Measurements from ENCODE around the gene MB. TPM values are rescaled to one million over a fixed set of nuclear protein-coding genes. Genes with fewer than 3 reads are reported as not detected.

MB gene
- total and polyA plus RNA-seq, 4 donors = 0.13 to 0.25 TPM; not detected in 2

DNA sequence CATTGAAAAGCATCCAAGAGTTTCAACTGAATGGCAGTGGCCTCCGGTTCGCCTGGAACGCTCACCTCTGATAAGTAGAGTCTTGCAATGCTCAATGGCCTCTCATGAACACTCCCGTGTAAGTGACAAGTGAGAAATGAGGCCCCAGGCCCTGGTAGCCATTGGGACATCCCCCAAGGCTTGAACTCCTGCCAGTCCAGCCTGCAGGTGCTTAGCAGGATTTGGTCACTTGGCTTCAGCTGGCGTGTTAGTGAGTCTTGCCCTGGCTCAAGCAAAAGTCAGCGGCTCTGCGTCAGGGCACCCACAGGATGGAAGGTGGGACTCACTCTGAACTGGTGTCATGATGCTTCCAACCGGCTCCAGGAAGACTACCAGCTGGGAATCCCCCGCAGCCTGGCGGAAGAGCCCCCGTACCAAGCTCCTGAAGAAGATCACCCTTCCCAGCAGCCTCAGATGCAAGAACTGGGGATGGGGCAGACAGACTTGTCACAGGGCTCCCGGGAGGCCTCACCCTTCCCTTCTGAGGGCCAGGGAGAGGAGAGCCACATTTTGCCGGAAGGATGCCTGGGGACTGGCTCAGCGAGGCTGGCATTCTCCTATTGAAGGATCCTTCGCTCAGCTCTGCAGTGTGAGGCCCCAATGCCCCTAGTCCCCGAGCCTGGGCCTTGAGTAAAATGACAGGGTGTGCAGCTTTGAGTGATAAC lies 19.3 kb downstream of the MB start (continued):
- no peak for TF ChIP-seq FOXA1 (IDR thresholded peaks at IDR 0.05)
- TF ChIP-seq FOXA2 (IDR thresholded peaks at IDR 0.05) = no peak

DNA sequence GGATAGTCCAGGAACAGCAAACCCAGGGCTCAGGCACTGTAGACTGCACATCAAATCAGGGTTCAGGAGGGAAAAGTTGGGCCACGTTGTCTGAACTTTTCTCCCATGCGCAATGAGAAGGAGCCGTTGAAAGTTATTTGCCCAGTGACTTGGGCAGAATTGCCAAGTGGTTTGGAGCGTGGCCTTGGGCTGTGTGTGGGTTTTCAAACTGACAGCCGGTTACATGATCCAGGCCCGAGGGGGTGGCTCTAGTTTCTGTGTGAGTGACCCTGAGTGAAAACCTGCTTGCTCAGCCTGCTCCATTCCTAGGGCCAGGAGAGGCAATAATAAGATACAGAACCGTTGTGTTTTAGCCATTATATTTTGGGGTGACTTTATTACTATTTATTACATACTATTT lies 20.3 kb downstream of the MB start:
- Histone ChIP-seq H3K9me3 (ENCODE audit: control insufficient read depth in 4 of 4, low read length in 3 of 4) (no peaks in the 10 kb centered on the region), H3K27me3 (ENCODE audit: control insufficient read depth in 4 of 4, insufficient read depth in 4 of 4, low read length in 3 of 4) (no peaks in the 10 kb centered on the region), H3K9ac (ENCODE audit: low read depth in 1 of 2, low read length in 2 of 2) (no peak overlapping the region), H3K36me3 (ENCODE audit: control insufficient read depth in 4 of 4, insufficient read depth in 3 of 4, low read depth in 1 of 4, low read length in 3 of 4) (no peaks in the 10 kb centered on the region), H3K4me1 (ENCODE audit: control insufficient read depth in 4 of 4, insufficient read depth in 4 of 4, low read length in 3 of 4) (no peaks in the 10 kb centered on the region), H3K4me3 (ENCODE audit: low read depth in 1 of 3, low read length in 3 of 3) (no peak overlapping the region), H3K27ac (ENCODE audit: low read depth in 1 of 2, low read length in 2 of 2) (no peak overlapping the region)
- no peak for DNase-seq (ENCODE audit: low spot score)
- TF ChIP-seq RXRA (IDR thresholded peaks at IDR 0.05) (no peak), NR2F2 (IDR thresholded peaks at IDR 0.05) (no peak), HNF4G (IDR thresholded peaks at IDR 0.05) (no peak), EGR1 (IDR thresholded peaks at IDR 0.05; ENCODE audit: low read depth in 2 of 2) (no peak), GABPA (IDR thresholded peaks at IDR 0.05 in 1 of 2, conservative IDR thresholded peaks at IDR 0.05 in 1 of 2) (no peak), FOXA1 (IDR thresholded peaks at IDR 0.05) (no peak), RAD21 (IDR thresholded peaks at IDR 0.05) (no peak), CTCF (IDR thresholded peaks at IDR 0.05; ENCODE audit: low read depth, low read length, missing input control) (no peak), JUND (IDR thresholded peaks at IDR 0.05) (no peak), HNF4A (conservative IDR thresholded peaks at IDR 0.05) (no peak), FOXA2 (IDR thresholded peaks at IDR 0.05) (no peak), TAF1 (conservative IDR thresholded peaks at IDR 0.05) (no peak), YY1 (IDR thresholded peaks at IDR 0.05) (no peak)
- TF ChIP-seq, protein P1, sequence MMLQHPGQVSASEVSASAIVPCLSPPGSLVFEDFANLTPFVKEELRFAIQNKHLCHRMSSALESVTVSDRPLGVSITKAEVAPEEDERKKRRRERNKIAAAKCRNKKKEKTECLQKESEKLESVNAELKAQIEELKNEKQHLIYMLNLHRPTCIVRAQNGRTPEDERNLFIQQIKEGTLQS (IDR thresholded peaks at IDR 0.05) = no peak
- TF ChIP-seq, protein P2, sequence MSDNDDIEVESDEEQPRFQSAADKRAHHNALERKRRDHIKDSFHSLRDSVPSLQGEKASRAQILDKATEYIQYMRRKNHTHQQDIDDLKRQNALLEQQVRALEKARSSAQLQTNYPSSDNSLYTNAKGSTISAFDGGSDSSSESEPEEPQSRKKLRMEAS (IDR thresholded peaks at IDR 0.05) = no peak
- TF ChIP-seq, protein P3, sequence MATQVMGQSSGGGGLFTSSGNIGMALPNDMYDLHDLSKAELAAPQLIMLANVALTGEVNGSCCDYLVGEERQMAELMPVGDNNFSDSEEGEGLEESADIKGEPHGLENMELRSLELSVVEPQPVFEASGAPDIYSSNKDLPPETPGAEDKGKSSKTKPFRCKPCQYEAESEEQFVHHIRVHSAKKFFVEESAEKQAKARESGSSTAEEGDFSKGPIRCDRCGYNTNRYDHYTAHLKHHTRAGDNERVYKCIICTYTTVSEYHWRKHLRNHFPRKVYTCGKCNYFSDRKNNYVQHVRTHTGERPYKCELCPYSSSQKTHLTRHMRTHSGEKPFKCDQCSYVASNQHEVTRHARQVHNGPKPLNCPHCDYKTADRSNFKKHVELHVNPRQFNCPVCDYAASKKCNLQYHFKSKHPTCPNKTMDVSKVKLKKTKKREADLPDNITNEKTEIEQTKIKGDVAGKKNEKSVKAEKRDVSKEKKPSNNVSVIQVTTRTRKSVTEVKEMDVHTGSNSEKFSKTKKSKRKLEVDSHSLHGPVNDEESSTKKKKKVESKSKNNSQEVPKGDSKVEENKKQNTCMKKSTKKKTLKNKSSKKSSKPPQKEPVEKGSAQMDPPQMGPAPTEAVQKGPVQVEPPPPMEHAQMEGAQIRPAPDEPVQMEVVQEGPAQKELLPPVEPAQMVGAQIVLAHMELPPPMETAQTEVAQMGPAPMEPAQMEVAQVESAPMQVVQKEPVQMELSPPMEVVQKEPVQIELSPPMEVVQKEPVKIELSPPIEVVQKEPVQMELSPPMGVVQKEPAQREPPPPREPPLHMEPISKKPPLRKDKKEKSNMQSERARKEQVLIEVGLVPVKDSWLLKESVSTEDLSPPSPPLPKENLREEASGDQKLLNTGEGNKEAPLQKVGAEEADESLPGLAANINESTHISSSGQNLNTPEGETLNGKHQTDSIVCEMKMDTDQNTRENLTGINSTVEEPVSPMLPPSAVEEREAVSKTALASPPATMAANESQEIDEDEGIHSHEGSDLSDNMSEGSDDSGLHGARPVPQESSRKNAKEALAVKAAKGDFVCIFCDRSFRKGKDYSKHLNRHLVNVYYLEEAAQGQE (IDR thresholded peaks at IDR 0.05) = no peak
- TF ChIP-seq, protein P4, sequence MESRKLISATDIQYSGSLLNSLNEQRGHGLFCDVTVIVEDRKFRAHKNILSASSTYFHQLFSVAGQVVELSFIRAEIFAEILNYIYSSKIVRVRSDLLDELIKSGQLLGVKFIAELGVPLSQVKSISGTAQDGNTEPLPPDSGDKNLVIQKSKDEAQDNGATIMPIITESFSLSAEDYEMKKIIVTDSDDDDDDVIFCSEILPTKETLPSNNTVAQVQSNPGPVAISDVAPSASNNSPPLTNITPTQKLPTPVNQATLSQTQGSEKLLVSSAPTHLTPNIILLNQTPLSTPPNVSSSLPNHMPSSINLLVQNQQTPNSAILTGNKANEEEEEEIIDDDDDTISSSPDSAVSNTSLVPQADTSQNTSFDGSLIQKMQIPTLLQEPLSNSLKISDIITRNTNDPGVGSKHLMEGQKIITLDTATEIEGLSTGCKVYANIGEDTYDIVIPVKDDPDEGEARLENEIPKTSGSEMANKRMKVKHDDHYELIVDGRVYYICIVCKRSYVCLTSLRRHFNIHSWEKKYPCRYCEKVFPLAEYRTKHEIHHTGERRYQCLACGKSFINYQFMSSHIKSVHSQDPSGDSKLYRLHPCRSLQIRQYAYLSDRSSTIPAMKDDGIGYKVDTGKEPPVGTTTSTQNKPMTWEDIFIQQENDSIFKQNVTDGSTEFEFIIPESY (IDR thresholded peaks at IDR 0.05) = no peak
- WGBS = 85% methylated on average over 7 of the region's 7 CpGs

Data from liver (tissue), 9 donors.